GM23338 (cell line): Measurements from ENCODE around the gene RGS19. TPM values are rescaled to one million over a fixed set of nuclear protein-coding genes. Genes with fewer than 3 reads are reported as not detected.

Experiments
- ATAC-seq: fragments of 200-7000 bp; cut with Tn5 transposase; 3 replicates; pipeline ENCODE4 v1.9.1; 2020
- DNase-seq: peaks from one replicate; pipeline ENCODE4 v3.0.0-alpha.2; 2015; ENCODE audit warnings: low spot score
- H2AFZ ChIP-seq: fragments of 200-600 bp; sonication (generic); 2 replicates; pipeline ENCODE4 v1.8.0; 2016; ENCODE audit warnings: antibody characterized with exemption, mild to moderate bottlenecking, moderate library complexity
- H3F3A ChIP-seq: fragments of 200-600 bp; sonication (generic); replicated peaks from 2 replicates; pipeline ENCODE4 v1.8.0; 2017; ENCODE audit warnings: antibody characterized with exemption, mixed run types, low read depth
- H3K27ac ChIP-seq: fragments of 200-600 bp; sonication (generic); 2 replicates; pipeline ENCODE4 v1.6.1; 2016; ENCODE audit warnings: low read depth
- H3K27me3 ChIP-seq: fragments of 200-600 bp; sonication (generic); 2 replicates; pipeline ENCODE4 v1.8.0; 2016; ENCODE audit warnings: mild to moderate bottlenecking, mixed run types, moderate library complexity; ENCODE audit not compliant: insufficient read depth
- H3K36me3 ChIP-seq: fragments of 200-600 bp; sonication (generic); 2 replicates; pipeline ENCODE4 v1.8.0; 2016; ENCODE audit warnings: mild to moderate bottlenecking; ENCODE audit not compliant: insufficient read depth
- H3K4me1 ChIP-seq: fragments of 200-600 bp; sonication (generic); 2 replicates; pipeline ENCODE4 v1.8.0; 2016; ENCODE audit warnings: mild to moderate bottlenecking, moderate library complexity; ENCODE audit not compliant: insufficient read depth
- H3K4me2 ChIP-seq: fragments of 200-600 bp; sonication (generic); 2 replicates; pipeline ENCODE4 v1.7.1; 2017; ENCODE audit warnings: mixed run types
- H3K4me3 ChIP-seq: fragments of 200-600 bp; sonication (generic); 2 replicates; pipeline ENCODE4 v1.6.1; 2016; ENCODE audit warnings: mixed run types
- H3K79me2 ChIP-seq: fragments of 200-600 bp; sonication (generic); replicated peaks from 2 replicates; pipeline ENCODE4 v1.8.0; 2017; ENCODE audit warnings: mild to moderate bottlenecking; ENCODE audit not compliant: insufficient read depth
- H3K9me2 ChIP-seq: fragments of 200-600 bp; sonication (generic); 2 replicates; pipeline ENCODE4 v1.8.0; 2017; ENCODE audit not compliant: insufficient read depth
- H4K20me1 ChIP-seq: fragments of 200-600 bp; sonication (generic); replicated peaks from 2 replicates; pipeline ENCODE4 v1.8.0; 2017; ENCODE audit warnings: mild to moderate bottlenecking; ENCODE audit not compliant: insufficient read depth
- H3K27ac Mint-ChIP-seq: 2 replicates; pipeline ENCODE4 v1.8.0; 2020; ENCODE audit warnings: inconsistent platforms, mild to moderate bottlenecking, moderate library complexity, mixed read lengths
- H3K27me3 Mint-ChIP-seq: 3 replicates; pipeline ENCODE4 v1.8.0; 2022; ENCODE audit warnings: low read depth, mild to moderate bottlenecking, moderate library complexity, mixed read lengths, inconsistent platforms; ENCODE audit not compliant: insufficient read depth, poor library complexity
- H3K36me3 Mint-ChIP-seq: 3 replicates; pipeline ENCODE4 v1.8.0; 2021; ENCODE audit warnings: low read depth, mild to moderate bottlenecking, inconsistent platforms, moderate library complexity, mixed read lengths
- H3K4me1 Mint-ChIP-seq: 3 replicates; pipeline ENCODE4 v1.8.0; 2020; ENCODE audit warnings: mild to moderate bottlenecking, inconsistent platforms, mixed read lengths
- H3K4me3 Mint-ChIP-seq: 3 replicates; pipeline ENCODE4 v1.8.0; 2021; ENCODE audit warnings: moderate library complexity, mild to moderate bottlenecking, inconsistent platforms, mixed read lengths
- H3K9me3 Mint-ChIP-seq: 3 replicates; pipeline ENCODE4 v1.8.0; 2020; ENCODE audit warnings: moderate library complexity, mild to moderate bottlenecking, inconsistent platforms, mixed read lengths
- CREB1 ChIP-seq: fragments of 250-450 bp; sonication (Bioruptor Pico); IDR thresholded peaks from 2 replicates; pipeline ENCODE4 v1.5.0; 2020; ENCODE audit warnings: low read depth, mild to moderate bottlenecking, moderate library complexity
- NANOG ChIP-seq: IDR thresholded peaks from 2 replicates; pipeline ENCODE4 v1.6.1; 2016; ENCODE audit warnings: antibody characterized with exemption, borderline replicate concordance
- POLR2AphosphoS5 ChIP-seq: IDR thresholded peaks from 2 replicates; pipeline ENCODE4 v1.6.1; 2016; ENCODE audit warnings: antibody characterized with exemption, low read depth
- ZNF114 ChIP-seq: fragments of 250-450 bp; sonication (Bioruptor Pico); IDR thresholded peaks from 2 replicates; pipeline ENCODE4 v1.5.0; 2020; ENCODE audit warnings: mild to moderate bottlenecking, moderate library complexity
- ZNF331 ChIP-seq: fragments of 250-450 bp; sonication (Bioruptor Pico); IDR thresholded peaks from 2 replicates; pipeline ENCODE4 v1.5.0; 2020; ENCODE audit warnings: low read depth, mild to moderate bottlenecking, moderate library complexity
- polyA plus RNA-seq: library from polyadenylated mRNA; unstranded; fragments of >200 nt; fragmentation: Nextera tagmentation; extraction: Ambion mirVana; gene quantifications from 2 replicates; pipeline ENCODE4 v1.2.1, GENCODE V29; 2016
- total RNA-seq: library from RNA; depleted of rRNA; stranded (reverse); fragments of >200 nt; shearing (Covaris generic); gene quantifications from 2 replicates; pipeline ENCODE4 v1.2.3, GENCODE V29; 2014
- TF ChIP-seq, protein P1 (sequence below), 2 experiments: fragments of 200-600 bp in 1 of 2; sonication (generic) in 1 of 2; conservative IDR thresholded peaks; 2 replicates each; pipeline versions ENCODE4 v1.5.1 to v1.6.1; 2016 to 2017; ENCODE audit warnings: antibody characterized with exemption in 2 of 2, low read depth in 2 of 2, mild to moderate bottlenecking in 2 of 2, moderate library complexity in 1 of 2
- TF ChIP-seq, protein P2 (sequence below): IDR thresholded peaks from one replicate; pipeline ENCODE4 v1.6.1; 2018; ENCODE audit warnings: antibody characterized with exemption; ENCODE audit not compliant: unreplicated experiment
- TF ChIP-seq, protein P3 (sequence below): fragments of 250-450 bp; sonication (Bioruptor Pico); IDR thresholded peaks from 2 replicates; pipeline ENCODE4 v1.5.0; 2020; ENCODE audit warnings: mild to moderate bottlenecking, moderate library complexity

Gene RGS19
- total and polyA plus RNA-seq, 2 experiments from 2014 or later: 13.1 to 19.7 TPM

DNA sequence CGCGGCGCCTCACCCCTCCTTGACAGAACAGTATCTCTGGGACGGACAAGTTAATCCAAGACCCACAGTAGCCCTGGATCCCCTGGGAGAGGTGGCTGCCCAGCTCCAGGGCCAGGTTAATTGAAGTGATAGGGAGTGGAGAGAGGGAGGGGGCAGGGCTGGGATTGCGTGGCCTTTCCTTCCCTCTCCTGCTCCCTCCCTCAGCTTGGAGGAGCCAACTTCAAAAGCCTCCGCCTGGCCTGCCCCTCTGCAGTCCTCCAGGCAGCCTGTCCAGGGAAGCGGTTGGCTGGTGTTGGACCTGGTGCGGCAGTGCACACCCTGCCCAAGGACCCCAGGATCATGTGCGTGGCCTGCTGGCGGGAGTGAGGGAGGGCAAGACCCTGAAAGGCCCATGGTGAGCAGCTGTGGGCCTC, 43.4 kb downstream of the RGS19 start, which contains the start of gene C20orf204:
Gene C20orf204, plus strand, starts transcription at position 250 of the 413 bp plus-strand sequence. Its CDS starts 142 bp downstream, at position 392.
- Mint-ChIP-seq H3K4me1 (peaks cover 32% of the 10 kb centered on the region), H3K36me3 (peaks cover 10% of the 10 kb centered on the region), H3K27me3 (peaks cover 37% of the 10 kb centered on the region), H3K9me3 (no peaks in the 10 kb centered on the region), H3K4me3 (peak within 1 kb of the TSS; percentile 42; the same call in 1 of the 3 replicates), H3K27ac (no peak within 1 kb of the TSS)
- peaks cover 29% of the 10 kb centered on the region for H3K4me1 ChIP-seq
- TF ChIP-seq ZNF114 (CRISPR knock-in tag) (no peak), NANOG (no peak)
- TF ChIP-seq, protein P1, sequence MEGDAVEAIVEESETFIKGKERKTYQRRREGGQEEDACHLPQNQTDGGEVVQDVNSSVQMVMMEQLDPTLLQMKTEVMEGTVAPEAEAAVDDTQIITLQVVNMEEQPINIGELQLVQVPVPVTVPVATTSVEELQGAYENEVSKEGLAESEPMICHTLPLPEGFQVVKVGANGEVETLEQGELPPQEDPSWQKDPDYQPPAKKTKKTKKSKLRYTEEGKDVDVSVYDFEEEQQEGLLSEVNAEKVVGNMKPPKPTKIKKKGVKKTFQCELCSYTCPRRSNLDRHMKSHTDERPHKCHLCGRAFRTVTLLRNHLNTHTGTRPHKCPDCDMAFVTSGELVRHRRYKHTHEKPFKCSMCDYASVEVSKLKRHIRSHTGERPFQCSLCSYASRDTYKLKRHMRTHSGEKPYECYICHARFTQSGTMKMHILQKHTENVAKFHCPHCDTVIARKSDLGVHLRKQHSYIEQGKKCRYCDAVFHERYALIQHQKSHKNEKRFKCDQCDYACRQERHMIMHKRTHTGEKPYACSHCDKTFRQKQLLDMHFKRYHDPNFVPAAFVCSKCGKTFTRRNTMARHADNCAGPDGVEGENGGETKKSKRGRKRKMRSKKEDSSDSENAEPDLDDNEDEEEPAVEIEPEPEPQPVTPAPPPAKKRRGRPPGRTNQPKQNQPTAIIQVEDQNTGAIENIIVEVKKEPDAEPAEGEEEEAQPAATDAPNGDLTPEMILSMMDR (conservative IDR thresholded peaks at IDR 0.05; ENCODE audit: low read depth in 2 of 2): no peak
- TF ChIP-seq, protein P2, sequence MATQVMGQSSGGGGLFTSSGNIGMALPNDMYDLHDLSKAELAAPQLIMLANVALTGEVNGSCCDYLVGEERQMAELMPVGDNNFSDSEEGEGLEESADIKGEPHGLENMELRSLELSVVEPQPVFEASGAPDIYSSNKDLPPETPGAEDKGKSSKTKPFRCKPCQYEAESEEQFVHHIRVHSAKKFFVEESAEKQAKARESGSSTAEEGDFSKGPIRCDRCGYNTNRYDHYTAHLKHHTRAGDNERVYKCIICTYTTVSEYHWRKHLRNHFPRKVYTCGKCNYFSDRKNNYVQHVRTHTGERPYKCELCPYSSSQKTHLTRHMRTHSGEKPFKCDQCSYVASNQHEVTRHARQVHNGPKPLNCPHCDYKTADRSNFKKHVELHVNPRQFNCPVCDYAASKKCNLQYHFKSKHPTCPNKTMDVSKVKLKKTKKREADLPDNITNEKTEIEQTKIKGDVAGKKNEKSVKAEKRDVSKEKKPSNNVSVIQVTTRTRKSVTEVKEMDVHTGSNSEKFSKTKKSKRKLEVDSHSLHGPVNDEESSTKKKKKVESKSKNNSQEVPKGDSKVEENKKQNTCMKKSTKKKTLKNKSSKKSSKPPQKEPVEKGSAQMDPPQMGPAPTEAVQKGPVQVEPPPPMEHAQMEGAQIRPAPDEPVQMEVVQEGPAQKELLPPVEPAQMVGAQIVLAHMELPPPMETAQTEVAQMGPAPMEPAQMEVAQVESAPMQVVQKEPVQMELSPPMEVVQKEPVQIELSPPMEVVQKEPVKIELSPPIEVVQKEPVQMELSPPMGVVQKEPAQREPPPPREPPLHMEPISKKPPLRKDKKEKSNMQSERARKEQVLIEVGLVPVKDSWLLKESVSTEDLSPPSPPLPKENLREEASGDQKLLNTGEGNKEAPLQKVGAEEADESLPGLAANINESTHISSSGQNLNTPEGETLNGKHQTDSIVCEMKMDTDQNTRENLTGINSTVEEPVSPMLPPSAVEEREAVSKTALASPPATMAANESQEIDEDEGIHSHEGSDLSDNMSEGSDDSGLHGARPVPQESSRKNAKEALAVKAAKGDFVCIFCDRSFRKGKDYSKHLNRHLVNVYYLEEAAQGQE: no peak
- no peaks in the 10 kb centered on the region for H3K79me2 ChIP-seq
- H3K36me3 ChIP-seq: no peaks in the 10 kb centered on the region
- H3K9me2 ChIP-seq: no peaks in the 10 kb centered on the region
- H3K27me3 ChIP-seq: peaks cover 37% of the 10 kb centered on the region
- peaks cover 10% of the 10 kb centered on the region; the same call in 1 of the 2 replicates for H3F3A ChIP-seq
- H2AFZ ChIP-seq: no peak within 1 kb of the TSS
- ATAC-seq (peak; percentile 3; the same call in 2 of the 3 replicates), DNase-seq (peak; percentile 69)
- no peak within 1 kb of the TSS for H3K27ac ChIP-seq
- H3K4me2 ChIP-seq: peak within 1 kb of the TSS; percentile 91; the same call in 1 of the 2 replicates
- H3K4me3 ChIP-seq: no peak within 1 kb of the TSS
- no peaks in the 10 kb centered on the region for H4K20me1 ChIP-seq

DNA sequence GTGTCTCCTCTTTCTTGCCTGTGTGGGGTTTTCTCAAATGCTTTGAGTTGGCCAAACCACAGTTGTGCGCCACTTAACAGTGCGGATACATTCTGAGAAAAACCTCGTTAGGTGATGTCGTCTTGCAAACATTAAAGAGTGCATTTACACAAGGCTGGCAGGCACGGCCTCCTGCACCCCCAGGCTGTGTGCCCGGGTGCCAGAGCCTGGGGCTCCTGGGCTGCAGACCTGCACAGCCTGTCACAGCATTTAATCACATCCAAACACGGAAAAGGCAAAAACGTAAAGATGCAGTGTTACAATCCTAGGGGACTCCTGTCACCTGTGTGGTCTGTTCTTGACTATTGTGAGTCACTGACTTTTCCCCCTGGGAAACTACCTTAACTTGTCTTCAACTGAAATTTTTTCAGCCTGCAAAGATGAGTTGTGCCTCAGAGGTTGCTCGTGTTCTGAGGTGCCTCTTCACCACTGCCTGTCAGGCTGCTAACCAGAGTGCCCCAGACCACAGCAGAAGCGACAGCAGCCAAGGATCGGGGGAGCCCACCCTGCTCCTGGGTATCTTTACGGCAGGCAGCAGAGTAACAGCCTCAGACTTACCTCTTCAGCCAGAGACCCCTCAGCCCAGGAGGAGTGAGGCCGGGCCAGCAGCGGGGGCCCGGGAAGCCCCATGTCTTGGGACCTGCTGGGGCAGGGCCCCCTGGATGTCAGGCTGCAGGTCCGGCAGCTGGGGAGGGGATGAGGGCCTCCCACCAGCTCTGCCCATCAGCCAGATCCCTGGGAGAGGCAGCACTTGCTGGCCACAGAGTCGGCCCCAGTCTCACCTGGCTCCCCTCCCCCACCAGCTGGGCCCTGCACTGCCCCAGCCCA, 44.0 kb downstream of the RGS19 start:
- H3K4me1 Mint-ChIP-seq: peaks cover 32% of the 10 kb centered on the region
- peaks cover 29% of the 10 kb centered on the region for H3K4me1 ChIP-seq
- H3K27me3 Mint-ChIP-seq: peaks cover 32% of the 10 kb centered on the region
- peaks cover 10% of the 10 kb centered on the region; the same call in 1 of the 2 replicates for H3F3A ChIP-seq
- no peaks in the 10 kb centered on the region for H3K9me2 ChIP-seq
- peaks cover 31% of the 10 kb centered on the region for H3K27me3 ChIP-seq
- no peak overlapping the region for H3K4me3 ChIP-seq
- H2AFZ ChIP-seq: no peak overlapping the region
- no peak for TF ChIP-seq ZNF331 (CRISPR knock-in tag)
- TF ChIP-seq POLR2AphosphoS5: no peak
- TF ChIP-seq, protein P3, sequence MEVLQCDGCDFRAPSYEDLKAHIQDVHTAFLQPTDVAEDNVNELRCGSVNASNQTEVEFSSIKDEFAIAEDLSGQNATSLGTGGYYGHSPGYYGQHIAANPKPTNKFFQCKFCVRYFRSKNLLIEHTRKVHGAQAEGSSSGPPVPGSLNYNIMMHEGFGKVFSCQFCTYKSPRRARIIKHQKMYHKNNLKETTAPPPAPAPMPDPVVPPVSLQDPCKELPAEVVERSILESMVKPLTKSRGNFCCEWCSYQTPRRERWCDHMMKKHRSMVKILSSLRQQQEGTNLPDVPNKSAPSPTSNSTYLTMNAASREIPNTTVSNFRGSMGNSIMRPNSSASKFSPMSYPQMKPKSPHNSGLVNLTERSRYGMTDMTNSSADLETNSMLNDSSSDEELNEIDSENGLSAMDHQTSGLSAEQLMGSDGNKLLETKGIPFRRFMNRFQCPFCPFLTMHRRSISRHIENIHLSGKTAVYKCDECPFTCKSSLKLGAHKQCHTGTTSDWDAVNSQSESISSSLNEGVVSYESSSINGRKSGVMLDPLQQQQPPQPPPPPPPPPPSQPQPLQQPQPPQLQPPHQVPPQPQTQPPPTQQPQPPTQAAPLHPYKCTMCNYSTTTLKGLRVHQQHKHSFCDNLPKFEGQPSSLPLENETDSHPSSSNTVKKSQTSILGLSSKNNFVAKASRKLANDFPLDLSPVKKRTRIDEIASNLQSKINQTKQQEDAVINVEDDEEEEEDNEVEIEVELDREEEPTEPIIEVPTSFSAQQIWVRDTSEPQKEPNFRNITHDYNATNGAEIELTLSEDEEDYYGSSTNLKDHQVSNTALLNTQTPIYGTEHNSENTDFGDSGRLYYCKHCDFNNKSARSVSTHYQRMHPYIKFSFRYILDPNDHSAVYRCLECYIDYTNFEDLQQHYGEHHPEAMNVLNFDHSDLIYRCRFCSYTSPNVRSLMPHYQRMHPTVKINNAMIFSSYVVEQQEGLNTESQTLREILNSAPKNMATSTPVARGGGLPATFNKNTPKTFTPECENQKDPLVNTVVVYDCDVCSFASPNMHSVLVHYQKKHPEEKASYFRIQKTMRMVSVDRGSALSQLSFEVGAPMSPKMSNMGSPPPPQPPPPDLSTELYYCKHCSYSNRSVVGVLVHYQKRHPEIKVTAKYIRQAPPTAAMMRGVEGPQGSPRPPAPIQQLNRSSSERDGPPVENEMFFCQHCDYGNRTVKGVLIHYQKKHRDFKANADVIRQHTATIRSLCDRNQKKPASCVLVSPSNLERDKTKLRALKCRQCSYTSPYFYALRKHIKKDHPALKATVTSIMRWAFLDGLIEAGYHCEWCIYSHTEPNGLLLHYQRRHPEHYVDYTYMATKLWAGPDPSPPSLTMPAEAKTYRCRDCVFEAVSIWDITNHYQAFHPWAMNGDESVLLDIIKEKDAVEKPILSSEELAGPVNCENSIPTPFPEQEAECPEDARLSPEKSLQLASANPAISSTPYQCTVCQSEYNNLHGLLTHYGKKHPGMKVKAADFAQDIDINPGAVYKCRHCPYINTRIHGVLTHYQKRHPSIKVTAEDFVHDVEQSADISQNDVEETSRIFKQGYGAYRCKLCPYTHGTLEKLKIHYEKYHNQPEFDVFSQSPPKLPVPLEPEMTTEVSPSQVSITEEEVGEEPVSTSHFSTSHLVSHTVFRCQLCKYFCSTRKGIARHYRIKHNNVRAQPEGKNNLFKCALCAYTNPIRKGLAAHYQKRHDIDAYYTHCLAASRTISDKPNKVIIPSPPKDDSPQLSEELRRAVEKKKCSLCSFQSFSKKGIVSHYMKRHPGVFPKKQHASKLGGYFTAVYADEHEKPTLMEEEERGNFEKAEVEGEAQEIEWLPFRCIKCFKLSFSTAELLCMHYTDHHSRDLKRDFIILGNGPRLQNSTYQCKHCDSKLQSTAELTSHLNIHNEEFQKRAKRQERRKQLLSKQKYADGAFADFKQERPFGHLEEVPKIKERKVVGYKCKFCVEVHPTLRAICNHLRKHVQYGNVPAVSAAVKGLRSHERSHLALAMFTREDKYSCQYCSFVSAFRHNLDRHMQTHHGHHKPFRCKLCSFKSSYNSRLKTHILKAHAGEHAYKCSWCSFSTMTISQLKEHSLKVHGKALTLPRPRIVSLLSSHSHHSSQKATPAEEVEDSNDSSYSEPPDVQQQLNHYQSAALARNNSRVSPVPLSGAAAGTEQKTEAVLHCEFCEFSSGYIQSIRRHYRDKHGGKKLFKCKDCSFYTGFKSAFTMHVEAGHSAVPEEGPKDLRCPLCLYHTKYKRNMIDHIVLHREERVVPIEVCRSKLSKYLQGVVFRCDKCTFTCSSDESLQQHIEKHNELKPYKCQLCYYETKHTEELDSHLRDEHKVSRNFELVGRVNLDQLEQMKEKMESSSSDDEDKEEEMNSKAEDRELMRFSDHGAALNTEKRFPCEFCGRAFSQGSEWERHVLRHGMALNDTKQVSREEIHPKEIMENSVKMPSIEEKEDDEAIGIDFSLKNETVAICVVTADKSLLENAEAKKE (CRISPR knock-in tag): no peak
- no peak for TF ChIP-seq CREB1 (CRISPR knock-in tag)
- TF ChIP-seq NANOG: no peak
- DNase-seq (no peak), ATAC-seq (peak; percentile 1; the same call in 2 of the 3 replicates)
- no peaks in the 10 kb centered on the region for H3K9me3 Mint-ChIP-seq
- peaks cover 16% of the 10 kb centered on the region for H3K36me3 Mint-ChIP-seq
- H3K79me2 ChIP-seq: no peaks in the 10 kb centered on the region
- no peaks in the 10 kb centered on the region for H3K36me3 ChIP-seq
- H3K4me3 Mint-ChIP-seq: peak overlapping the region; percentile 42; the same call in 1 of the 3 replicates
- no peak overlapping the region for H3K27ac Mint-ChIP-seq
- no peak overlapping the region for H3K27ac ChIP-seq
- peak overlapping the region; percentile 38; the same call in 1 of the 2 replicates for H3K4me2 ChIP-seq
- no peaks in the 10 kb centered on the region for H4K20me1 ChIP-seq
